HepG2 (cell line): ENCODE data around the gene NAE1. TPM values are rescaled to one million over a fixed set of nuclear protein-coding genes. Genes with fewer than 3 reads are reported as not detected.

Experiments
- HMG20B ChIP-seq: conservative IDR thresholded peaks from 2 replicates; pipeline ENCODE4 v1.6.1; 2016; ENCODE audit warnings: missing genetic modification reagents, missing compliant biosample characterization
- HOXA3 ChIP-seq: sonication (generic); formaldehyde crosslinking; IDR thresholded peaks from 2 replicates; pipeline ENCODE4 v1.5.0; 2020; ENCODE audit warnings: missing genetic modification reagents
- ISL2 ChIP-seq: sonication (generic); formaldehyde crosslinking; IDR thresholded peaks from 2 replicates; pipeline ENCODE4 v1.5.0; 2020; ENCODE audit warnings: missing genetic modification reagents
- KDM6A ChIP-seq: IDR thresholded peaks from 2 replicates; pipeline ENCODE4 v1.6.1; 2016; ENCODE audit warnings: low read depth
- NFATC3 ChIP-seq: sonication (generic); formaldehyde crosslinking; IDR thresholded peaks from 2 replicates; pipeline ENCODE4 v1.5.1; 2020; ENCODE audit warnings: mild to moderate bottlenecking, missing genetic modification reagents
- NR3C1 ChIP-seq: sonication (generic); formaldehyde crosslinking; IDR thresholded peaks from 2 replicates; pipeline ENCODE4 v1.4.0; 2020; ENCODE audit warnings: missing genetic modification reagents
- PAF1 ChIP-seq: IDR thresholded peaks from 2 replicates; pipeline ENCODE4 v1.6.1; 2016; ENCODE audit warnings: missing genetic modification reagents, missing compliant biosample characterization
- RBM22 ChIP-seq: fragments of 200-400 bp; formaldehyde crosslinking; optimal IDR thresholded peaks from 2 replicates; pipeline ENCODE3; 2017; ENCODE audit warnings: mild to moderate bottlenecking, low read length, moderate library complexity
- REXO4 ChIP-seq: sonication (generic); formaldehyde crosslinking; IDR thresholded peaks from 2 replicates; pipeline ENCODE4 v1.8.0; 2022; ENCODE audit warnings: missing genetic modification reagents, mild to moderate bottlenecking, borderline replicate concordance
- SRY ChIP-seq: sonication (generic); formaldehyde crosslinking; IDR thresholded peaks from 2 replicates; pipeline ENCODE4 v1.8.0; 2022; ENCODE audit warnings: mild to moderate bottlenecking, missing genetic modification reagents
- ZFYVE20 ChIP-seq: sonication (generic); formaldehyde crosslinking; IDR thresholded peaks from 2 replicates; pipeline ENCODE4 v1.8.0; 2023; ENCODE audit warnings: low read depth, mild to moderate bottlenecking, moderate library complexity, missing genetic modification reagents, borderline replicate concordance
- ZNF17 ChIP-seq: sonication (generic); formaldehyde crosslinking; IDR thresholded peaks from 2 replicates; pipeline ENCODE4 v1.5.0; 2020; ENCODE audit warnings: mild to moderate bottlenecking, missing genetic modification reagents
- ZNF260 ChIP-seq: sonication (generic); formaldehyde crosslinking; IDR thresholded peaks from 2 replicates; pipeline ENCODE4 v1.4.0; 2020; ENCODE audit warnings: missing genetic modification reagents, low read depth, mild to moderate bottlenecking, borderline replicate concordance
- ZNF790 ChIP-seq: sonication (generic); formaldehyde crosslinking; IDR thresholded peaks from 2 replicates; pipeline ENCODE4 v1.8.0; 2022; ENCODE audit warnings: missing genetic modification reagents, mild to moderate bottlenecking, borderline replicate concordance
- polyA plus RNA-seq, 8 experiments: library from polyadenylated mRNA; depleted of rRNA in 3 of 8; stranded (reverse) in 7 of 8; unstranded in 1 of 8; fragments of >200 nt; fragmentation: Illumina TruSeq in 4 of 8; extraction: Trizol in 4 of 8; gene quantifications; 2 replicates each; pipeline versions ENCODE4 v1.2.1 to v1.2.3, GENCODE V29; 2011 to 2016; ENCODE audit warnings: low read depth in 4 of 8, missing spikeins in 1 of 8, mixed read lengths in 1 of 8; ENCODE audit not compliant: insufficient read depth in 1 of 8
- total RNA-seq, 5 experiments: library from RNA; depleted of rRNA; stranded (reverse); fragments of >200 nt; fragmentation: Illumina TruSeq; extraction: Trizol; gene quantifications; 2 replicates each; pipeline ENCODE4 v1.2.3, GENCODE V29; 2016; ENCODE audit warnings: low read depth in 1 of 5
- TF ChIP-seq, protein P1 (sequence below): sonication (generic); formaldehyde crosslinking; IDR thresholded peaks from 2 replicates; pipeline ENCODE4 v1.4.0; 2020; ENCODE audit warnings: missing genetic modification reagents
- TF ChIP-seq, protein P2 (sequence below): sonication (generic); formaldehyde crosslinking; IDR thresholded peaks from 2 replicates; pipeline ENCODE4 v1.4.0; 2020; ENCODE audit warnings: missing genetic modification reagents
- TF ChIP-seq, protein P3 (sequence below): sonication (generic); formaldehyde crosslinking; IDR thresholded peaks from 2 replicates; pipeline ENCODE4 v1.4.0; 2020; ENCODE audit warnings: missing genetic modification reagents
- TF ChIP-seq, protein P4 (sequence below): sonication (generic); formaldehyde crosslinking; IDR thresholded peaks from 2 replicates; pipeline ENCODE4 v1.4.0; 2020; ENCODE audit warnings: missing genetic modification reagents, borderline replicate concordance

The NAE1 gene
- total and polyA plus RNA-seq, 2 of the 13 experiments (the other 11 are each of a cell fraction or from before 2014, with no cell fraction given): 95.7 to 206 TPM

DNA sequence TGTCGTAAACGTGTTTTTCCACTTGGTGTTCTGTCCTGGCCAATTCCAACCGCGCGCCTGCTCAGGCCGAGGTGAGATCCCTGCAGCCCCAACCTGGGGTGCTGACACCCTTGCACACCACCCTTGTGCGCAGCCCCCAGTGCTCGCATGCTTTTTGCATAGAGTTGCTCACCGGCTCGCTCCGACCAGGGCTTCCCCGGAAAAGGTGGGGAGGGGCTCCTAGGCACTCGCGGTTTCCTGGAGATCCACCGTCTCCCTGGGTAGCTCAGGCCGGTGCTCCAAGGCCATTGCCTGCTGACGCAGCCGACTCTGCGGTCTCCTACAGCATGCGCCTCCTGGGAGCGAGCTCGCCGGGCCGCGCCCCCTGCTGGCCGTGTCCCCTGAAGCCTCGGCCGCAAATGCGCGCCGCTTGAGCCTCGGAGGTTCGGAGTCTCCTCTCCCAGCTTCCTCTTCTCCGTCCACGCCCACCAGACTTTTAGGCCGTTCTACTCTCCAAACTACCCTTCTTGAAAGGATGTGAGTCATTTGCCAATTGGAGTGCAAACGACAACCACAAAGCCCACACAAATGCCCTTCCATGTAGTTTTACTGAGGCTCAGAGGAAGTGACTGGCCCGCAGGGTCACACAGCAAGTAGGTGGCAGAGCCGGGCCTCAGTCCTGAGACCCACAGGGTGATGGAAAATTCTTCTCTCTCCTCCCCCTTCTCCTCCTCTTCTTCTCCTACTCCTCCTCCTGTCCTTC lies 42.3 kb upstream of the NAE1 start (continued):
- TF ChIP-seq NR3C1 (CRISPR knock-in tag): no peak
- TF ChIP-seq, protein P1, sequence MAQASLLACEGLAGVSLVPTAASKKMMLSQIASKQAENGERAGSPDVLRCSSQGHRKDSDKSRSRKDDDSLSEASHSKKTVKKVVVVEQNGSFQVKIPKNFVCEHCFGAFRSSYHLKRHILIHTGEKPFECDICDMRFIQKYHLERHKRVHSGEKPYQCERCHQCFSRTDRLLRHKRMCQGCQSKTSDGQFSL: no peak
- no peak for TF ChIP-seq PAF1 (CRISPR knock-in tag)
- TF ChIP-seq, protein P2, sequence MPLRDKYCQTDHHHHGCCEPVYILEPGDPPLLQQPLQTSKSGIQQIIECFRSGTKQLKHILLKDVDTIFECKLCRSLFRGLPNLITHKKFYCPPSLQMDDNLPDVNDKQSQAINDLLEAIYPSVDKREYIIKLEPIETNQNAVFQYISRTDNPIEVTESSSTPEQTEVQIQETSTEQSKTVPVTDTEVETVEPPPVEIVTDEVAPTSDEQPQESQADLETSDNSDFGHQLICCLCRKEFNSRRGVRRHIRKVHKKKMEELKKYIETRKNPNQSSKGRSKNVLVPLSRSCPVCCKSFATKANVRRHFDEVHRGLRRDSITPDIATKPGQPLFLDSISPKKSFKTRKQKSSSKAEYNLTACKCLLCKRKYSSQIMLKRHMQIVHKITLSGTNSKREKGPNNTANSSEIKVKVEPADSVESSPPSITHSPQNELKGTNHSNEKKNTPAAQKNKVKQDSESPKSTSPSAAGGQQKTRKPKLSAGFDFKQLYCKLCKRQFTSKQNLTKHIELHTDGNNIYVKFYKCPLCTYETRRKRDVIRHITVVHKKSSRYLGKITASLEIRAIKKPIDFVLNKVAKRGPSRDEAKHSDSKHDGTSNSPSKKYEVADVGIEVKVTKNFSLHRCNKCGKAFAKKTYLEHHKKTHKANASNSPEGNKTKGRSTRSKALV (CRISPR knock-in tag): peak; percentile 97
- peak; percentile 84 for TF ChIP-seq HOXA3 (CRISPR knock-in tag)
- TF ChIP-seq NFATC3 (CRISPR knock-in tag): no peak
- TF ChIP-seq ISL2 (CRISPR knock-in tag): peak; percentile 64; the same call in 1 of the 2 replicates
- no peak for TF ChIP-seq ZNF17 (CRISPR knock-in tag)
- TF ChIP-seq HMG20B: no peak
- no peak for TF ChIP-seq ZNF790 (CRISPR knock-in tag)
- peak; percentile 91 for TF ChIP-seq SRY (CRISPR knock-in tag)
- TF ChIP-seq ZFYVE20 (CRISPR knock-in tag): no peak
- 0 out of 2 replicates have a peak, but pooled peaks have one; percentile 48 for TF ChIP-seq REXO4 (CRISPR knock-in tag)
- TF ChIP-seq ZNF260 (CRISPR knock-in tag): no peak
- no peak for TF ChIP-seq KDM6A (CRISPR knock-in tag)
- TF ChIP-seq, protein P3, sequence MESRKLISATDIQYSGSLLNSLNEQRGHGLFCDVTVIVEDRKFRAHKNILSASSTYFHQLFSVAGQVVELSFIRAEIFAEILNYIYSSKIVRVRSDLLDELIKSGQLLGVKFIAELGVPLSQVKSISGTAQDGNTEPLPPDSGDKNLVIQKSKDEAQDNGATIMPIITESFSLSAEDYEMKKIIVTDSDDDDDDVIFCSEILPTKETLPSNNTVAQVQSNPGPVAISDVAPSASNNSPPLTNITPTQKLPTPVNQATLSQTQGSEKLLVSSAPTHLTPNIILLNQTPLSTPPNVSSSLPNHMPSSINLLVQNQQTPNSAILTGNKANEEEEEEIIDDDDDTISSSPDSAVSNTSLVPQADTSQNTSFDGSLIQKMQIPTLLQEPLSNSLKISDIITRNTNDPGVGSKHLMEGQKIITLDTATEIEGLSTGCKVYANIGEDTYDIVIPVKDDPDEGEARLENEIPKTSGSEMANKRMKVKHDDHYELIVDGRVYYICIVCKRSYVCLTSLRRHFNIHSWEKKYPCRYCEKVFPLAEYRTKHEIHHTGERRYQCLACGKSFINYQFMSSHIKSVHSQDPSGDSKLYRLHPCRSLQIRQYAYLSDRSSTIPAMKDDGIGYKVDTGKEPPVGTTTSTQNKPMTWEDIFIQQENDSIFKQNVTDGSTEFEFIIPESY (CRISPR knock-in tag): peak; percentile 72
- TF ChIP-seq RBM22: no peak
- TF ChIP-seq, protein P4, sequence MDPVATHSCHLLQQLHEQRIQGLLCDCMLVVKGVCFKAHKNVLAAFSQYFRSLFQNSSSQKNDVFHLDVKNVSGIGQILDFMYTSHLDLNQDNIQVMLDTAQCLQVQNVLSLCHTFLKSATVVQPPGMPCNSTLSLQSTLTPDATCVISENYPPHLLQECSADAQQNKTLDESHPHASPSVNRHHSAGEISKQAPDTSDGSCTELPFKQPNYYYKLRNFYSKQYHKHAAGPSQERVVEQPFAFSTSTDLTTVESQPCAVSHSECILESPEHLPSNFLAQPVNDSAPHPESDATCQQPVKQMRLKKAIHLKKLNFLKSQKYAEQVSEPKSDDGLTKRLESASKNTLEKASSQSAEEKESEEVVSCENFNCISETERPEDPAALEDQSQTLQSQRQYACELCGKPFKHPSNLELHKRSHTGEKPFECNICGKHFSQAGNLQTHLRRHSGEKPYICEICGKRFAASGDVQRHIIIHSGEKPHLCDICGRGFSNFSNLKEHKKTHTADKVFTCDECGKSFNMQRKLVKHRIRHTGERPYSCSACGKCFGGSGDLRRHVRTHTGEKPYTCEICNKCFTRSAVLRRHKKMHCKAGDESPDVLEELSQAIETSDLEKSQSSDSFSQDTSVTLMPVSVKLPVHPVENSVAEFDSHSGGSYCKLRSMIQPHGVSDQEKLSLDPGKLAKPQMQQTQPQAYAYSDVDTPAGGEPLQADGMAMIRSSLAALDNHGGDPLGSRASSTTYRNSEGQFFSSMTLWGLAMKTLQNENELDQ (CRISPR knock-in tag): no peak
